HCT116 (cell line): ENCODE measurements around the gene APOH. TPM values are rescaled to one million over a fixed set of nuclear protein-coding genes. Genes with fewer than 3 reads are reported as not detected.

ENCODE experiments used
- ATAC-seq: fragments of 200-7000 bp; cut with Tn5 transposase; 2 replicates; pipeline ENCODE4 v1.9.1; 2020; ENCODE audit warnings: mild to moderate bottlenecking, moderate library complexity
- BruUV-seq: library from RNA; stranded (reverse); fragments of 400-500 nt; replicated peaks from 2 replicates; lab custom pipeline; 2021; lab: Mats Ljungman, UMichigan
- CTCF ChIA-PET: fragments of 300-600 bp; sonication (Branson Sonifier 250); formaldehyde crosslinking; loops from one replicate; lab custom pipeline; 2021; ENCODE audit warnings: antibody characterized with exemption; lab: Charles Lee
- POLR2A ChIA-PET: fragments of 300-600, 350-600 bp; sonication (Branson Sonifier 250); formaldehyde crosslinking; loops from one replicate; lab custom pipeline; 2021; ENCODE audit warnings: antibody characterized with exemption; lab: Charles Lee
- RAD21 ChIA-PET, 2 experiments: fragments of 300-600 bp; sonication (Branson Sonifier 250); formaldehyde crosslinking; loops; one replicate each; lab custom pipeline; 2023; ENCODE audit warnings: low total read pairs in 2 of 2; ENCODE audit not compliant: uncharacterized antibody in 2 of 2, unreplicated experiment in 2 of 2, low non-redundant PET in 1 of 2; lab: Charles Lee
- DNase-seq: peaks from one replicate; pipeline ENCODE4 v3.0.0-alpha.2; 2010; ENCODE audit warnings: low read depth, low spot score
- H2AFZ ChIP-seq: fragments of 200-600 bp; shearing (Covaris generic), sonication (generic); 2 replicates; pipeline ENCODE4 v1.6.1; 2017; ENCODE audit warnings: low read depth, mixed run types, mixed read lengths, antibody characterized with exemption, low read length; ENCODE audit not compliant: poor library complexity, severe bottlenecking
- H3K27ac ChIP-seq: 2 replicates; pipeline ENCODE4 v1.5.1; 2012; ENCODE audit warnings: low read depth, low read length
- H3K27me3 ChIP-seq: fragments of 200-600 bp; sonication (generic); 2 replicates; pipeline ENCODE4 v1.6.1; 2016; ENCODE audit warnings: mixed run types, low read length, mixed read lengths; ENCODE audit not compliant: insufficient read depth
- H3K36me3 ChIP-seq, 2 experiments: fragments of 200-500 bp in 1 of 2; fragments of 200-600 bp in 1 of 2; sonication (Bioruptor generic) in 1 of 2; sonication (generic) in 1 of 2; 2 replicates each; pipeline versions ENCODE4 v1.5.1 to v1.6.1; 2014 to 2016; ENCODE audit warnings: low read length in 2 of 2, inconsistent platforms in 1 of 2, mixed read lengths in 1 of 2, mixed run types in 1 of 2; ENCODE audit not compliant: insufficient read depth in 2 of 2, control insufficient read depth in 1 of 2
- H3K4me1 ChIP-seq, 2 experiments: fragments of 200-600 bp in 1 of 2; sonication (generic) in 1 of 2; 2 replicates each; pipeline versions ENCODE4 v1.5.1 to v1.6.1; 2012 to 2017; ENCODE audit warnings: low read length in 2 of 2, inconsistent platforms in 1 of 2, mild to moderate bottlenecking in 1 of 2, mixed read lengths in 1 of 2, mixed run types in 1 of 2, moderate library complexity in 1 of 2; ENCODE audit not compliant: insufficient read depth in 2 of 2, control insufficient read depth in 1 of 2
- H3K4me2 ChIP-seq: fragments of 200-600 bp; sonication (generic); 2 replicates; pipeline ENCODE4 v1.6.1; 2017; ENCODE audit warnings: mixed run types, low read length, mixed read lengths
- H3K4me3 ChIP-seq, 2 experiments: fragments of 200-600 bp in 1 of 2; sonication (generic) in 1 of 2; replicated peaks in 1 of 2; 2 replicates each; pipeline ENCODE4 v1.5.1; 2011 to 2016; ENCODE audit warnings: low read length in 2 of 2, control low read depth in 1 of 2, low read depth in 1 of 2, mild to moderate bottlenecking in 1 of 2, mixed read lengths in 1 of 2, mixed run types in 1 of 2
- H3K79me2 ChIP-seq: fragments of 200-600 bp; sonication (generic); 2 replicates; pipeline ENCODE4 v1.6.1; 2017; ENCODE audit warnings: mild to moderate bottlenecking, mixed run types, low read length, moderate library complexity, mixed read lengths; ENCODE audit not compliant: insufficient read depth
- H3K9ac ChIP-seq: fragments of 200-600 bp; sonication (generic); 2 replicates; pipeline ENCODE4 v1.6.1; 2016; ENCODE audit warnings: low read length, mixed read lengths
- H3K9me2 ChIP-seq: fragments of 200-600 bp; sonication (generic), shearing (Covaris generic); 2 replicates; pipeline ENCODE4 v1.6.1; 2017; ENCODE audit warnings: mixed run types, mild to moderate bottlenecking, moderate library complexity; ENCODE audit not compliant: insufficient read depth
- H3K9me3 ChIP-seq, 2 experiments: fragments of 200-500 bp in 1 of 2; fragments of 200-600 bp in 1 of 2; sonication (Bioruptor generic) in 1 of 2; sonication (generic) in 1 of 2; 2 replicates each; pipeline ENCODE4 v1.6.1; 2014 to 2017; ENCODE audit warnings: low read length in 2 of 2, mixed read lengths in 2 of 2, inconsistent platforms in 1 of 2, low read depth in 1 of 2, mild to moderate bottlenecking in 1 of 2, mixed run types in 1 of 2, moderate library complexity in 1 of 2; ENCODE audit not compliant: control insufficient read depth in 1 of 2, insufficient read depth in 1 of 2
- H4K20me1 ChIP-seq: fragments of 200-600 bp; sonication (generic), shearing (Covaris generic); 2 replicates; pipeline ENCODE4 v1.6.1; 2017; ENCODE audit warnings: mixed run types, mild to moderate bottlenecking, moderate library complexity; ENCODE audit not compliant: insufficient read depth
- CBX3 ChIP-seq: IDR thresholded peaks from 2 replicates; pipeline ENCODE4 v1.6.1; 2012; ENCODE audit warnings: low read depth
- CEBPB ChIP-seq: IDR thresholded peaks from 2 replicates; pipeline ENCODE4 v1.6.1; 2012; ENCODE audit warnings: low read depth
- POLR2A ChIP-seq: IDR thresholded peaks from 2 replicates; pipeline ENCODE4 v1.7.0; 2011; ENCODE audit warnings: borderline replicate concordance; ENCODE audit not compliant: insufficient read depth, insufficient read length; ENCODE audit errors: extremely low read depth
- RAD21 ChIP-seq: IDR thresholded peaks from 2 replicates; pipeline ENCODE4 v1.6.1; 2012; ENCODE audit warnings: low read depth, mild to moderate bottlenecking
- SP1 ChIP-seq: IDR thresholded peaks from 2 replicates; pipeline ENCODE4 v1.6.1; 2012; ENCODE audit warnings: low read depth
- TCF7L2 ChIP-seq: IDR thresholded peaks from 2 replicates; pipeline ENCODE4 v1.7.0; 2011; ENCODE audit warnings: borderline replicate concordance, inconsistent platforms; ENCODE audit not compliant: insufficient read depth, insufficient read length; ENCODE audit errors: extremely low read depth
- YY1 ChIP-seq: IDR thresholded peaks from 2 replicates; pipeline ENCODE4 v1.6.1; 2011; ENCODE audit warnings: low read length, low read depth, moderate library complexity, mild to moderate bottlenecking; ENCODE audit not compliant: insufficient replicate concordance; ENCODE audit errors: extremely low read depth
- intact Hi-C: fragments of 100-400 bp; cut with micrococcal nuclease; formaldehyde crosslinking; loops from 2 replicates; pipeline ENCODE4 v1.10.0; 2022
- total RNA-seq: library from RNA; stranded (reverse); gene quantifications from one replicate; pipeline ENCODE4 v1.2.1, GENCODE V29; 2021; ENCODE audit not compliant: unreplicated experiment
- TF ChIP-seq, protein P1 (sequence below), 3 experiments: fragments of 200-600 bp in 1 of 3; sonication (generic) in 1 of 3; IDR thresholded peaks in 2 of 3; conservative IDR thresholded peaks in 1 of 3; 2 replicates each; pipeline ENCODE4 v1.5.1; 2012 to 2017; ENCODE audit warnings: low read depth in 2 of 3, low read length in 2 of 3, antibody characterized with exemption in 1 of 3, borderline replicate concordance in 1 of 3, control low read depth in 1 of 3, mild to moderate bottlenecking in 1 of 3, mixed read lengths in 1 of 3, mixed run types in 1 of 3, moderate library complexity in 1 of 3; ENCODE audit not compliant: insufficient read depth in 1 of 3
- TF ChIP-seq, protein P2 (sequence below): IDR thresholded peaks from 2 replicates; pipeline ENCODE4 v1.6.1; 2012
- TF ChIP-seq, protein P3 (sequence below): IDR thresholded peaks from 2 replicates; pipeline ENCODE4 v1.6.1; 2012

The APOH gene
- total RNA-seq, 1 experiment from 2014 or later = 1.7 TPM

DNA sequence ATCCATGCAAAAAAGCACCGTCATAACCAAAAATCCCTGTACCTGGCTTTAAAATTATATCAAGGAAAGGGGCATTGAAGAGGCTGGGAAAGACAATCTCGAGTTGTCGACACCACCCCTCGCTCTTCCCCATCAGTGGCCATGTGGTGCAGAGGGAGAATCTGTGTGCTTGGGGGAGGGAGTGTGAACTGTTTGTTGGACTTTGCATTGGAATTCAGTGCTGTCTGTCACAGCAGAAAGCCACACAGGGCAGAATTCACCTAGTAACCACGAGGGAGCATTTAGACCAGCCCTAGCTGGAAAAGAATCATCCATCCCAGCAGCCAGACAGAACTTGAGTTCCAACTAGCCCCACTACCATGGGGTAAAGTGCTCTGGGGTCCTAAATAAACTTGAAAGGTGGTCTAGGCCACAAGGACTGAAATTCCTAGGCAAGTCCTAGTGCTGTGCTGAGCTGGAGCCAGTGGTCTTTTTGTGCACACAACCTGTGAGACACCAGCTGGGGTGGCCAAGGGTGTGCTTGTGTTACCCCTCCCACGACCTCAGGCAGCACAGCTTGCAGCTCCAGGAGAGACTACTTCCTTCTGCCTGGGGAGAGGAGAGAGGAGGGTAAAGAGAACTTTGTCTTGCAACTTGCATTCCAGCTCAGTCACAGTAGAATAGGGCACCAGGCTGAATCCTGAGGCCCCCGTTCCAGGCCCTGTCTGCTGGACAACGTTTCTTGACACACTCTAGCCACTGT lies 25.8 kb downstream of the APOH start (continued):
- no peak for TF ChIP-seq POLR2A

DNA sequence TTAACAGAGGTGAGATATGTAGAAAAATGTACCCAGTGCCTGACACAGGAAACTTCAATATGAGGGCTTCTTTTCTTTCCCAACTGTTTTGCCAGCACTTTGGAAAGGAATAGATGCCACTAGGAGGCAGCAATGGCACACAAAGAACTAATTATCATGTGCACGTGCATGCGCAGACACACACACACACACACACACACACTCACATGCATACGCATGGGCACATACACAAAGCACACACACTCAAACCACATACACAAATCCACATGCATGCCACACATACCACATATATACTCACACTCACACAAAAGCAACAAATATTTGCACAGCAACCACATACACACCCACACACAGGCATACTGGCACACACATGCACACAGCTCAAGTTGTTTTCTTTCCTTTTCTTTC lies 28.5 kb downstream of the APOH start:
- H3K9me3 ChIP-seq = no peaks in the 10 kb centered on the region
- H3K27ac ChIP-seq = no peak overlapping the region
- H4K20me1 ChIP-seq = no peaks in the 10 kb centered on the region
- no TSS peak for BruUV-seq
- no peak overlapping the region for H3K9ac ChIP-seq
- H3K9me2 ChIP-seq = no peaks in the 10 kb centered on the region
- peaks cover 0 to 7% of the 10 kb centered on the region in 2 experiments; a peak in 1 of 4 replicates for H3K4me1 ChIP-seq
- peak overlapping the region; percentile 18; the same call in 1 of the 2 replicates for H3K4me2 ChIP-seq
- CTCF ChIA-PET = interaction anchor here (0.8 to 5.9 kb wide), 16 partner anchors 12 to 696 kb away, joined by 3 to 47 read pairs (median 4); no protein-coding TSS in a partner anchor
- no peaks in the 10 kb centered on the region for H3K27me3 ChIP-seq
- no peak overlapping the region for H3K4me3 ChIP-seq
- H3K36me3 ChIP-seq = no peaks in the 10 kb centered on the region
- TF ChIP-seq TCF7L2 = peak; percentile 78
- TF ChIP-seq, protein P1, sequence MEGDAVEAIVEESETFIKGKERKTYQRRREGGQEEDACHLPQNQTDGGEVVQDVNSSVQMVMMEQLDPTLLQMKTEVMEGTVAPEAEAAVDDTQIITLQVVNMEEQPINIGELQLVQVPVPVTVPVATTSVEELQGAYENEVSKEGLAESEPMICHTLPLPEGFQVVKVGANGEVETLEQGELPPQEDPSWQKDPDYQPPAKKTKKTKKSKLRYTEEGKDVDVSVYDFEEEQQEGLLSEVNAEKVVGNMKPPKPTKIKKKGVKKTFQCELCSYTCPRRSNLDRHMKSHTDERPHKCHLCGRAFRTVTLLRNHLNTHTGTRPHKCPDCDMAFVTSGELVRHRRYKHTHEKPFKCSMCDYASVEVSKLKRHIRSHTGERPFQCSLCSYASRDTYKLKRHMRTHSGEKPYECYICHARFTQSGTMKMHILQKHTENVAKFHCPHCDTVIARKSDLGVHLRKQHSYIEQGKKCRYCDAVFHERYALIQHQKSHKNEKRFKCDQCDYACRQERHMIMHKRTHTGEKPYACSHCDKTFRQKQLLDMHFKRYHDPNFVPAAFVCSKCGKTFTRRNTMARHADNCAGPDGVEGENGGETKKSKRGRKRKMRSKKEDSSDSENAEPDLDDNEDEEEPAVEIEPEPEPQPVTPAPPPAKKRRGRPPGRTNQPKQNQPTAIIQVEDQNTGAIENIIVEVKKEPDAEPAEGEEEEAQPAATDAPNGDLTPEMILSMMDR (IDR thresholded peaks at IDR 0.05 in 2 of 3, conservative IDR thresholded peaks at IDR 0.05 in 1 of 3; ENCODE audit: borderline replicate concordance in 1 of 3, insufficient read depth in 1 of 3, low read depth in 2 of 3, low read length in 2 of 3) = peak; percentile 88 to 95 (median 88)
- TF ChIP-seq YY1 = peak; percentile 70
- TF ChIP-seq, protein P2, sequence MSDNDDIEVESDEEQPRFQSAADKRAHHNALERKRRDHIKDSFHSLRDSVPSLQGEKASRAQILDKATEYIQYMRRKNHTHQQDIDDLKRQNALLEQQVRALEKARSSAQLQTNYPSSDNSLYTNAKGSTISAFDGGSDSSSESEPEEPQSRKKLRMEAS = peak; percentile 92
- TF ChIP-seq, protein P3, sequence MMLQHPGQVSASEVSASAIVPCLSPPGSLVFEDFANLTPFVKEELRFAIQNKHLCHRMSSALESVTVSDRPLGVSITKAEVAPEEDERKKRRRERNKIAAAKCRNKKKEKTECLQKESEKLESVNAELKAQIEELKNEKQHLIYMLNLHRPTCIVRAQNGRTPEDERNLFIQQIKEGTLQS = no peak
- TF ChIP-seq CEBPB = no peak
- TF ChIP-seq RAD21 = peak; percentile 97
- peak; percentile 92 for TF ChIP-seq CBX3
- TF ChIP-seq SP1 = 0 out of 2 replicates have a peak, but pooled peaks have one; percentile 36
- POLR2A ChIA-PET = interaction anchor here (1.0 kb wide), 1 partner anchor 9 kb away, joined by 3 read pairs; no protein-coding TSS in a partner anchor
- RAD21 ChIA-PET = interaction anchor here (0.7 to 3.0 kb wide), 3 partner anchors 366 to 473 kb away, joined by 3 to 18 read pairs (median 5); no protein-coding TSS in a partner anchor
- H2AFZ ChIP-seq = peak overlapping the region; percentile 78
- intact Hi-C loops = loop anchor here (1.0 to 2.0 kb wide), 6 partner anchors 226 to 706 kb away; no protein-coding TSS in a partner anchor
- DNase-seq (peak; percentile 89), ATAC-seq (peak; percentile 80)
- no peaks in the 10 kb centered on the region for H3K79me2 ChIP-seq
